Thyroid gland (tissue), 4 donors: ENCODE measurements around the gene TRRAP. TPM values are rescaled to one million over a fixed set of nuclear protein-coding genes. Genes with fewer than 3 reads are reported as not detected.
"Not testable (repeated sequence)": the region's sequence is repeated elsewhere in the genome, so short reads cannot be mapped to it uniquely, and the experiment has no call there.

Source experiments
- DNase-seq, 2 donors: peaks; one replicate each; pipeline ENCODE4 v3.0.0-alpha.2; 2019
- H3K27ac ChIP-seq, 3 donors: fragments of 200-600 bp; sonication (generic); 1 replicate in 2 of 3; 2 replicates in 1 of 3; pipeline ENCODE4 v1.5.1; 2016 to 2019; ENCODE audit warnings: mild to moderate bottlenecking in 1 of 3, moderate library complexity in 1 of 3
- H3K27me3 ChIP-seq: fragments of 200-600 bp; sonication (generic); one replicate; pipeline ENCODE4 v1.5.1; 2019
- H3K36me3 ChIP-seq, 2 donors: fragments of 200-600 bp; sonication (generic); one replicate each; pipeline ENCODE4 v1.5.1; 2016 to 2019
- H3K4me1 ChIP-seq, 2 donors: fragments of 200-600 bp; sonication (generic); one replicate each; pipeline ENCODE4 v1.5.1; 2017 to 2019
- H3K4me3 ChIP-seq, 3 donors: fragments of 200-600 bp; sonication (generic); replicated peaks in 1 of 3; 1 replicate in 2 of 3; 2 replicates in 1 of 3; pipeline ENCODE4 v1.5.1; 2016; ENCODE audit warnings: mild to moderate bottlenecking in 1 of 3
- H3K9me3 ChIP-seq: fragments of 200-600 bp; sonication (generic); one replicate; pipeline ENCODE4 v1.5.1; 2017
- CTCF ChIP-seq, 6 experiments: fragments of 200-600 bp in 3 of 6; fragments of 450-650 bp in 3 of 6; sonication (generic) in 3 of 6; IDR thresholded peaks; one replicate each; pipeline ENCODE4 v1.5.1; 2016 to 2019; ENCODE audit warnings: antibody characterized with exemption in 6 of 6, mild to moderate bottlenecking in 2 of 6, inconsistent platforms in 1 of 6, moderate library complexity in 1 of 6
- POLR2A ChIP-seq, 2 donors: fragments of 450-650 bp; IDR thresholded peaks; one replicate each; pipeline ENCODE4 v1.6.1; 2017; ENCODE audit warnings: antibody characterized with exemption in 2 of 2, mild to moderate bottlenecking in 2 of 2, moderate library complexity in 1 of 2
- whole genome bisulfite sequencing, 2 donors: methylation state at CpG; one replicate each; pipeline ENCODE4 v1.1.5; 2017; 5-methylcytosine and 5-hydroxymethylcytosine counted together
- intact Hi-C: fragments of 100-400 bp; cut with DNase I; formaldehyde crosslinking; loops from one replicate; pipeline ENCODE4 v1.15.1; 2023
- total RNA-seq, 4 donors: library from RNA; depleted of rRNA; stranded (reverse); fragments of >200 nt; gene quantifications; one replicate each; pipeline ENCODE4 v1.2.3, GENCODE V29; 2016

The TRRAP gene
- total RNA-seq, 4 donors from 2014 or later: 43.5 to 72.6 (median 52.2) TPM

GRCh38 chr7:99039384-99039891 lies 161.1 kb downstream of the TRRAP start:
- no peak overlapping the region for H3K4me3 ChIP-seq
- peaks cover 37 to 44% of the 10 kb centered on the region in 2 donors for H3K36me3 ChIP-seq
- DNase-seq: no peak
- H3K9me3 ChIP-seq: no peaks in the 10 kb centered on the region
- intact Hi-C loops: loop anchor here (5.0 kb wide), 1 partner anchor 273 kb away; no protein-coding TSS in a partner anchor
- H3K27ac ChIP-seq: no peak overlapping the region
- H3K4me1 ChIP-seq: no peaks in the 10 kb centered on the region
- no peaks in the 10 kb centered on the region for H3K27me3 ChIP-seq
- WGBS, 2 donors: 94% methylated on average over 8 of the region's 8 CpGs
- TF ChIP-seq CTCF (IDR thresholded peaks at IDR 0.05) (no peak), POLR2A (IDR thresholded peaks at IDR 0.05) (no peak)

GRCh38 chr7:99040104-99040958 lies 162.0 kb downstream of the TRRAP start:
- WGBS, 2 donors: 79 to 81% methylated on average over 31 of the region's 31 CpGs

GRCh38 chr7:99041526-99041925 lies 163.2 kb downstream of the TRRAP start:
- TF ChIP-seq POLR2A (IDR thresholded peaks at IDR 0.05) (no peak), CTCF (IDR thresholded peaks at IDR 0.05) (no peak)
- no peaks in the 10 kb centered on the region for H3K27me3 ChIP-seq
- H3K4me3 ChIP-seq: no peak overlapping the region
- DNase-seq: no peak
- intact Hi-C loops: loop anchor here (5.0 to 10.0 kb wide), 2 partner anchors 101 to 363 kb away; partner anchors contain the start of genes BUD31, PDAP1 and SMURF1
- H3K4me1 ChIP-seq: no peaks in the 10 kb centered on the region
- H3K9me3 ChIP-seq: no peaks in the 10 kb centered on the region
- H3K27ac ChIP-seq: no peak overlapping the region
- H3K36me3 ChIP-seq: peaks cover 28 to 37% of the 10 kb centered on the region in 2 donors
- WGBS, 2 donors: 79 to 83% methylated on average over 10 to 11 of the region's 11 CpGs

More at GRCh38 chr7:99040104-99040958, 162.0 kb downstream of the TRRAP start:
- Histone ChIP-seq H3K4me3 (no peak overlapping the region), H3K9me3 (no peaks in the 10 kb centered on the region), H3K4me1 (no peaks in the 10 kb centered on the region), H3K27ac (peak overlapping the region in 1 of 3 donors; percentile 37), H3K36me3 (peaks cover 37% of the 10 kb centered on the region in 2 donors), H3K27me3 (no peaks in the 10 kb centered on the region)
- DNase-seq: peak; percentile 67 to 82
- intact Hi-C loops: loop anchor here (5.0 to 10.0 kb wide), 2 partner anchors 102 to 364 kb away; partner anchors contain the start of genes BUD31, PDAP1 and SMURF1
- no peak for TF ChIP-seq POLR2A (IDR thresholded peaks at IDR 0.05)
- peak; percentile 34 to 69 (median 59) for TF ChIP-seq CTCF (IDR thresholded peaks at IDR 0.05)

- WGBS, 2 donors: 74 to 81% methylated on average over 5 of the region's 5 CpGs
- H3K27me3 ChIP-seq: no peaks in the 10 kb centered on the region
- intact Hi-C loops: loop anchor here (5.0 to 10.0 kb wide), 2 partner anchors 99 to 362 kb away; partner anchors contain the start of genes BUD31, PDAP1 and SMURF1
- H3K36me3 ChIP-seq: peaks cover 25 to 43% of the 10 kb centered on the region in 2 donors
- H3K4me1 ChIP-seq: no peaks in the 10 kb centered on the region
- no peaks in the 10 kb centered on the region for H3K9me3 ChIP-seq
- H3K4me3 ChIP-seq: no peak overlapping the region
- no peak overlapping the region for H3K27ac ChIP-seq
- TF ChIP-seq POLR2A (IDR thresholded peaks at IDR 0.05) (no peak), CTCF (IDR thresholded peaks at IDR 0.05) (no peak)
- DNase-seq: no peak
These were observed 164.6 kb downstream of the TRRAP start for GRCh38 chr7:99042957-99043356.

- 95 to 97% methylated on average over 3 of the region's 3 CpGs for WGBS, 2 donors
- H3K27me3 ChIP-seq, H3K4me1 ChIP-seq, H3K4me3 ChIP-seq, H3K9me3 ChIP-seq, H3K27ac ChIP-seq, DNase-seq: not testable (repeated sequence)
- peaks cover 28 to 41% of the 10 kb centered on the region in 2 donors for H3K36me3 ChIP-seq
- intact Hi-C loops: loop anchor here (5.0 to 10.0 kb wide), 2 partner anchors 97 to 360 kb away; partner anchors contain the start of genes BUD31, PDAP1 and SMURF1
These were observed 166.5 kb downstream of the TRRAP start for GRCh38 chr7:99044858-99045257.

GRCh38 chr7:99046262-99046661 lies 167.9 kb downstream of the TRRAP start:
- H3K27ac ChIP-seq: peak overlapping the region in 1 of 3 donors; percentile 16
- DNase-seq: peak in 1 of 2 donors; percentile 18
- peaks cover 39 to 43% of the 10 kb centered on the region in 2 donors for H3K36me3 ChIP-seq
- intact Hi-C loops: loop anchor here (10.0 kb wide), 1 partner anchor 359 kb away; the partner anchor contains the start of genes BUD31 and PDAP1
- H3K4me3 ChIP-seq, H3K27me3 ChIP-seq, H3K4me1 ChIP-seq, H3K9me3 ChIP-seq: not testable (repeated sequence)
- WGBS, 2 donors: 82 to 85% methylated on average over 14 of the region's 14 CpGs
